HG03378 (cell line): ENCODE measurements around the gene MARCHF9.
A peak's percentile ranks its signal among the peaks of the same experiment; 100 is the strongest.

Experiments used
- ATAC-seq: cut with Tn5 transposase; IDR thresholded peaks from one replicate; pipeline ENCODE4 v1.9.1; 2021; ENCODE audit warnings: mild to moderate bottlenecking, moderate library complexity; ENCODE audit not compliant: unreplicated experiment

The MARCHF9 gene

GRCh38 chr12:57737467-57738460 is 17.1 kb upstream of the MARCHF9 start:
- no peak for ATAC-seq

DNA sequence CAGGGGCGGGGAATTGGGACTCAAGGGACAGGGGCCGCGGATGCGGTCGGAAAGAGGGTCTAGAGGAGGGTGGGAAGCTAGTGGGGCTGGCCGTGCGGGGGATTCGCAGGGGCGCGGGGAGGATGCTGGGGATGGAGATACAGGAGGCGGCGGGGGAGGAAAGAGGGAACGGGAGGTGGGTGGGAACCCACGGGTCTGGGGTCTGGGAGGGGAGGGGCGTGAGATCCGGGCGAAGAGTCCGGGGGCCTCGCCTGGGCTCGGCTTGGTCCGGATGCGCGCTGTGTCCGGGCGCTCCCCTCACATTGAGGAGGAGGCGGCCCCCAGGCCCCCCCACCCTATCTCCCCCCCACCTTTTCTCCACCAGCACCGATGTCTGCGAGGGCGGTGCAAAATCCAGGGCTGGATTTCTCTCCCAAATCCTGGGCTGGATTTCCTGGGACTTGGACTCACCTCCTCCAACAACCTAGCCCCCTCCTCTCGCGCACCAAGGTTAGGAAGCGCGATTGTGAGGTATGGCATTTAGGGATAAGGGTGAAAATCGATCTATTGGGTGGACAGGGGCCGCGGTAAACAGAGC is 16.2 kb upstream of the MARCHF9 start, which contains the start of gene AGAP2:
Gene AGAP2 (minus strand): TSS at position 82 of the 577 bp plus-strand sequence. CDS start 496 bp downstream, outside the sequence.
- no peak for ATAC-seq

DNA sequence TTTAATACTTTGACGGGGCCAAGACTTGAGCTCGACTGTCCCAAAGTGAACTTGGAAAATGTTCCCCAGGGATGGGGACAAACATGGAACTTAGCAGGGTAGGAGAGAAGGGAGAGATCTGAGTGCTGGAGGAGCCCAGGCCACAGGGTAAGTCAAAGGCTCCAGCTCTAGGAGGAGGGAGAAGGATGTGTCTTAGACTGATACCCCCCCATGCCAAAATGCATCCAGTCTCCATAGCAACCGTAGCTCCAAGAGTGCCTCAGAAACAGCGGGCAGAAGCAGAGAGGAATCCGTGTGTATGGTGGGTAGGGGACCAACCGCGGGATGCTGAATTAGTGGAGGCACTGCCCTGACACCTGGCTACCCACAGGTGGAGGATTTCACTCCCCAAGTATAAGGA is 15.5 kb upstream of the MARCHF9 start:
- ATAC-seq: no peak

DNA sequence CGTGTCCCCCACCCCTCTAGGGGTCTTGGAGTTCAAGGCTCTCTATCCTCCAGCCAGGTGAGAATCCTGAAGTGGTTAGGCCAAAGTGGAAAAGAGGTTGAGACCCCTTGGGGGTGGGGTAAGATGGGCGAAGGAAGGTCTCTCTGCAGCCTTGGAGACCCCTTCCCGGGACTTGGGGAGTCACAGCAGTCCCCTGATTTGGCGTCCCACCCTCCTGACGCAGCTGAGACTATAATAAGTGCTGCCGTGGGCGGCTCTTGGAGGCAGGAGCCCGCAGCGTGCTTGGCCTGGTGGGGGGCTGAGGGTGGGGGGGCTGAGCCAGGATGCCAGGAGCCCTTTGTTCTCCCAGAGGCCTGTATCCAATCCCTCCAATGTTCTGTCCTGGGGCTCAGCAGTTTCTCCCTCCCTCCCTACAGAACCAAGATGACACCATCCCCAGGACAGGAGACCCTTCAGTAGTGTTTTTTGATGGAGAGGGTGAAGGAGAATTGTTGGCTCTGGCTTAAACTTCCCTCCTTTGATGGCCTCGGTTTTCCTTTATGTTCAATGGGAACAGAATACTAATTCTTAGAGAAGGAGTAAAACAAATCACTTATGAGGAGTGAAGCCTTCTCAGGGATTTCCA is 14.9 kb upstream of the MARCHF9 start:
- ATAC-seq: no peak

GRCh38 chr12:57740656-57741412 is 14.1 kb upstream of the MARCHF9 start:
- ATAC-seq: peak; percentile 60

GRCh38 chr12:57741413-57741789 is 13.5 kb upstream of the MARCHF9 start:
- no peak for ATAC-seq

- ATAC-seq: peak; percentile 56
These were observed 12.8 kb upstream of the MARCHF9 start for GRCh38 chr12:57741844-57742738.

GRCh38 chr12:57743769-57744168 is 11.1 kb upstream of the MARCHF9 start:
- ATAC-seq: no peak

GRCh38 chr12:57744194-57744776 is 10.6 kb upstream of the MARCHF9 start:
- ATAC-seq: peak; percentile 20

DNA sequence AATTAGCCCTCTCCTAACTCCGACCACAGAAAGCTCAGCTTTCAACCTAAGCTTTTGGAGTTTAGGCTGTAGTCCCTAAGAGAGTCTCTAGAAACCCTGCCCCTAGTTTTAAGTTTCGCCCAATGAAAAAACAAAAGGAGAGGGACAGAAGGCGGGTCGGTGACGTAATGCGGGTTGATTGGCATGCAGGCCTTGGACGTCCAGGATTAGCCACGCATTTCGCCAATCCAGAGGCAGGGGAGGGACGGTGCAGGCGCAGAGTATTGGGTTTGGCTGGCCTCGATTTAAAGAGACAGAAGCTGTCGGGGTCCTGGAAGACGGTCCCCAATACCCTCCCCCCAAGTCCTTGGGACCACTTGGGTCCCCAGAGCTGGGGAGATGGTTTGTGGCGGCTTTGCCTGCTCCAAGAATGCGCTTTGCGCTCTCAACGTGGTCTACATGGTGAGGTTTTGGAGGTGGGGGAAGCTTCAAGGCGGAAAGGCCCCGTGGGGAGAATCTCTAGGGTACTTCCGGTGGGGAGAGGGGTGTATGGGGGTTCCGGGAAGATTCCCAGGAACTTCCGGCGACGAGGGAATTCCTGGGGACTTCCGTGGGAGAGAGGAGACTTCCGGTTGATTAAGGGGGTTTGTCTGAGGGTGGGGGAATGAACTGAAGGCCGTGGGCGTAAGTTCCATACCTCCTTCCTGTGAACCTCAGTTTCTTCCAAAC is 10.0 kb upstream of the MARCHF9 start, which contains the start of gene TSPAN31:
Gene TSPAN31 (plus strand): TSS at position 263 of the 708 bp plus-strand sequence. CDS start 116 bp downstream, at position 379.
- peak; percentile 77 for ATAC-seq

- ATAC-seq: no peak
These were observed 9.4 kb upstream of the MARCHF9 start for GRCh38 chr12:57745485-57745881.

- no peak for ATAC-seq
These were observed 8.9 kb upstream of the MARCHF9 start for GRCh38 chr12:57746025-57746424.

GRCh38 chr12:57749061-57749460 is 5.8 kb upstream of the MARCHF9 start:
- no peak for ATAC-seq

- ATAC-seq: no peak
These were observed 4.1 kb upstream of the MARCHF9 start for GRCh38 chr12:57750561-57751431.

GRCh38 chr12:57751432-57751787 is 3.5 kb upstream of the MARCHF9 start:
- no peak for ATAC-seq

DNA sequence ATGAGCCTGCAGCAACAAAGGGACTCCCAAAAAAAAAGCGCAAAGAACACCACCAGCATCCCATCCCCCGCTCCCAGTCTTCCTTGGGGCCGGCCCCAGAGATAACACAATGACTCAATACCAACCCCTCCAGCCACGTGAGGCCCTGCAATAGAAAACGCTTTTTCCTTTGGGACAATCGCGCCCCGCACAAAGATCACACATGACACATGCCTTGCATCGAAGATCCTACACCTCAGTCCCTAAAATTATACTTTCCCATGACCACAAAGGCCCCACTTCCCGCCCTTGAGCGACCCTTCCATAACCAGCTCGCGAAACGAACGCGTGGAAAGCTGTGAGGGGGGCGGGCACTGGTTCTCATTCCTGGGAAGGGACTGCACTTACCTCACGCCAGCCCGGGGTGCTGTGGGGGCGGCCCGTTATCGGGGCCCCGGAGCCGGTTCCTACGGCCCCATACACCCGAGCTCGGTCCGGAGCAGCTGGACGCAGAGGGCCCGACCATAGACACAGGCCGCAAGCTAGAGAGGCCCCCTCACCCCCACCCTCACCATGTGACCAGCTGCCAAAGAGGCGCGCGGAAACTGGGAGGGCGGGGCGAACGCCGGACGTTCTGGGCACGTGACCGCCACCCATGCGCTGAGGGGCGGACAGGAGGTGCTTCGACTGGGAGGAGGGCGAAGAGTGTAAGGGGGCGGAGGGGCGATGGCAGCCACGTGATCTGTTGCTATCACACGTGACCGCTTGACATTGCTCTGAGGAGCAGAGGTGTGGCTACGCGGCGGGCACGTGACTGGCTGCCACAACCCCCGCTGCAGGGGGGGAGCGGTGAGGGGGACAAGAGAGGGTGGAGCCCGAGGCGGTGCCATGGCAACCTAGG is 2.9 kb upstream of the MARCHF9 start, which contains the start of gene CDK4:
Gene CDK4 (minus strand): TSS at position 523 of the 880 bp plus-strand sequence. CDS start 593 bp downstream, outside the sequence.
- ATAC-seq: peak; percentile 70

DNA sequence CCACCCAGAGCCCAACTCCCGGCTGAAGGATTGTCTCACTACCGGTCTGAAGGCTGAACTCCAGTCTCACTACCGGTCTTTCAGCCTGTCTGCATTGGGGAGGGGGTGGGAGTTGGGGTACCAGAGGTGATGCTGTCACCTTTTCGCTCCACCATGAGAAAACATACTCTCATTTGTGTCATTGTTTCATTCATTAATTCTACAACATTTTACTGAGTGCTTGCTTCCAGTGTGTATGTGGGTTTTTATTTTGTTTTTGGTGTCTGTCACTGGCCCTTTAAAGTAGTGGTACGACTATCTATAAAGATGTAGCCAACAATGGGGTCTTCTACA is 2.3 kb upstream of the MARCHF9 start:
- ATAC-seq: no peak
